Common myeloid progenitor, CD34-positive (primary cell): ENCODE measurements around the gene SCN1B.
"Not testable (repeated sequence)": the region's sequence is repeated elsewhere in the genome, so short reads cannot be mapped to it uniquely, and the experiment has no call there.

Source experiments
- CTCF ChIA-PET: fragments of 350-600 bp; sonication (Branson Sonifier 250); formaldehyde crosslinking; loops from one replicate; lab custom pipeline; 2021; ENCODE audit warnings: antibody characterized with exemption; lab: Charles Lee
- POLR2A ChIA-PET: fragments of 350-600 bp; sonication (Branson Sonifier 250); formaldehyde crosslinking; loops from one replicate; lab custom pipeline; 2021; ENCODE audit warnings: antibody characterized with exemption; lab: Charles Lee
- DNase-seq, 3 donors: peaks; one replicate each; pipeline versions ENCODE4 v3.0.0 to v3.0.0-alpha.2; 2013
- H3K27ac ChIP-seq, 2 experiments: 1 replicate in 1 of 2; 2 replicates in 1 of 2; pipeline ENCODE4 v1.7.0; 2013; ENCODE audit warnings: inconsistent platforms in 2 of 2, low read length in 2 of 2, mild to moderate bottlenecking in 2 of 2, low read depth in 1 of 2, moderate library complexity in 1 of 2; ENCODE audit not compliant: severe bottlenecking in 2 of 2, insufficient read depth in 1 of 2, poor library complexity in 1 of 2
- H3K27me3 ChIP-seq, 5 experiments: replicated peaks in 2 of 5; 1 replicate in 3 of 5; 2 replicates in 2 of 5; pipeline versions ENCODE4 v1.6.1 to v1.7.0; 2013; ENCODE audit warnings: low read length in 4 of 5, mild to moderate bottlenecking in 2 of 5, moderate library complexity in 2 of 5, inconsistent platforms in 1 of 5; ENCODE audit not compliant: insufficient read depth in 5 of 5, control insufficient read depth in 4 of 5
- H3K36me3 ChIP-seq, 4 experiments: 1 replicate in 2 of 4; 2 replicates in 2 of 4; pipeline versions ENCODE4 v1.6.1 to v1.7.0; 2013; ENCODE audit warnings: low read length in 3 of 4, control low read depth in 1 of 4, mild to moderate bottlenecking in 1 of 4; ENCODE audit not compliant: control insufficient read depth in 4 of 4, insufficient read depth in 4 of 4
- H3K4me1 ChIP-seq, 4 experiments: 1 replicate in 3 of 4; 2 replicates in 1 of 4; pipeline versions ENCODE4 v1.6.1 to v1.7.1; 2013; ENCODE audit warnings: low read length in 3 of 4, mild to moderate bottlenecking in 3 of 4, control low read depth in 1 of 4, inconsistent platforms in 1 of 4, moderate library complexity in 1 of 4; ENCODE audit not compliant: control insufficient read depth in 4 of 4, insufficient read depth in 4 of 4; ENCODE audit errors: control extremely low read depth in 1 of 4
- H3K4me3 ChIP-seq, 7 experiments: 1 replicate in 4 of 7; 2 replicates in 3 of 7; pipeline versions ENCODE4 v1.5.1 to v1.7.0; 2013; ENCODE audit warnings: mild to moderate bottlenecking in 7 of 7, low read length in 6 of 7, moderate library complexity in 6 of 7, inconsistent platforms in 2 of 7, low read depth in 2 of 7, control low read depth in 1 of 7; ENCODE audit not compliant: insufficient read depth in 4 of 7, control insufficient read depth in 1 of 7; ENCODE audit errors: extremely low read depth in 1 of 7
- H3K9me3 ChIP-seq, 5 experiments: 1 replicate in 4 of 5; 2 replicates in 1 of 5; pipeline versions ENCODE4 v1.6.1 to v1.7.1; 2013; ENCODE audit warnings: low read length in 4 of 5, mild to moderate bottlenecking in 2 of 5, inconsistent platforms in 1 of 5, low read depth in 1 of 5, moderate library complexity in 1 of 5; ENCODE audit not compliant: control insufficient read depth in 4 of 5, insufficient read depth in 2 of 5; ENCODE audit errors: control extremely low read depth in 1 of 5
- whole genome bisulfite sequencing: methylation state at CpG from one replicate; pipeline ENCODE4 v1.1.5; 2013; ENCODE audit not compliant: insufficient coverage; 5-methylcytosine and 5-hydroxymethylcytosine counted together

The SCN1B gene

GRCh38 chr19:34995551-34995950 is 34.7 kb upstream of the SCN1B start:
- DNase-seq, result no peak
- Histone ChIP-seq H3K9me3 (peaks cover 0 to 11% (median 0%) of the 10 kb centered on the region in 5 experiments), H3K36me3 (no peaks in the 10 kb centered on the region), H3K4me1 (peaks cover 7 to 51% (median 49%) of the 10 kb centered on the region in 4 experiments), H3K27me3 (no peaks in the 10 kb centered on the region), H3K27ac (no peak overlapping the region), H3K4me3 (no peak overlapping the region)
- WGBS, result 96% methylated on average over 6 of the region's 8 CpGs
- ChIA-PET CTCF (interaction anchor here (0.8 to 2.8 kb wide), 4 partner anchors 10 to 51 kb away, joined by 3 to 9 read pairs (median 6); no protein-coding TSS in a partner anchor), POLR2A (no interaction called here)

DNA sequence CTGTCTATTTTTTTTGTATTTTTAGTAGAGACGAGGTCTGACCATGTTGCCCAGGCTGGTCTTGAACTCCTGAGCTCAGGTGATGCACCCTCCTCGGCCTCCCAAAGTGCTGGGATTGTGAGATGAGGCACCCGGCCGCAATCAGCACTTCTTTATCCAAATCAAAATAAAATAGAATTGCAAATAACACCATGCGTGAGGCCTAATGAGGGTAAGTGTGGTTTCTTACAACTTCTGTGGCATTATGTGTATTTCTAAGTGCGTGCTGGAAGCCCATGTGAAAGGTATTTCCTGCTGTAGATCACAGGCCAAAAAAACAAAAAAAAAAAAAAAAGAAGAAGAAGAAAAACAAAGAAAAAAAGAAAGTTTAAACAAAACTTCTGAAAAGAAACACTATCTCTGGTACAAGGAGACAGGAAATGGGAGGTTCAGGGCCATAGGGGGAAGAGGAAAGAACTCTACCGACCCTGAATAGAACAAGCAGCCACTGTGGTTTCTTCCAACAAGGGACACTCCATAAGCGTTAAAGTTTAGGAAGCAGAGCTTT is 33.1 kb upstream of the SCN1B start:
- Histone ChIP-seq H3K27ac (peak overlapping the region; percentile 46 to 67), H3K4me3 (peak overlapping the region in 4 of 7 experiments; percentile 16 to 58 (median 24)), H3K9me3 (peaks cover 0 to 11% (median 0%) of the 10 kb centered on the region in 5 experiments), H3K27me3 (no peaks in the 10 kb centered on the region), H3K4me1 (peaks cover 16 to 66% (median 62%) of the 10 kb centered on the region in 4 experiments), H3K36me3 (peaks cover 0 to 5% (median 2%) of the 10 kb centered on the region in 4 experiments)
- ChIA-PET POLR2A (interaction anchor here (0.7 kb wide), 1 partner anchor 9 kb away, joined by 3 read pairs; no protein-coding TSS in a partner anchor), CTCF (interaction anchor here (0.7 to 3.1 kb wide), 3 partner anchors 15 to 25 kb away, joined by 3 to 10 read pairs (median 8); no protein-coding TSS in a partner anchor)
- 0% methylated on average over 2 of the region's 8 CpGs for WGBS
- peak; percentile 50 to 90 (median 86) for DNase-seq

- WGBS, result no CpG with 5 or more reads among the region's 7 CpGs
- H3K36me3 ChIP-seq, result peaks cover 0 to 12% (median 7%) of the 10 kb centered on the region in 4 experiments
- H3K27me3 ChIP-seq, H3K4me3 ChIP-seq, DNase-seq, POLR2A ChIA-PET: not testable (repeated sequence)
- H3K27ac ChIP-seq, result peak overlapping the region in 1 of 2 experiments; percentile 93
- peaks cover 0 to 11% (median 0%) of the 10 kb centered on the region in 5 experiments for H3K9me3 ChIP-seq
- peaks cover 19 to 76% (median 72%) of the 10 kb centered on the region in 4 experiments for H3K4me1 ChIP-seq
- CTCF ChIA-PET, result interaction anchor here (1.6 to 3.1 kb wide), 2 partner anchors 11 to 26 kb away, joined by 4 to 10 read pairs; no protein-coding TSS in a partner anchor
Observed at GRCh38 chr19:34998224-34998623, 32.0 kb upstream of the SCN1B start.

- Histone ChIP-seq H3K4me1 (peaks cover 25 to 83% (median 79%) of the 10 kb centered on the region in 4 experiments), H3K9me3 (peaks cover 0 to 11% (median 0%) of the 10 kb centered on the region in 5 experiments), H3K27ac (peak overlapping the region in 1 of 2 experiments; percentile 93), H3K27me3 (no peaks in the 10 kb centered on the region), H3K36me3 (peaks cover 0 to 12% (median 7%) of the 10 kb centered on the region in 4 experiments), H3K4me3 (peak overlapping the region; percentile 42 to 85 (median 75))
- WGBS, result 34% methylated on average over 13 of the region's 13 CpGs
- POLR2A ChIA-PET, result interaction anchor here (1.0 to 3.2 kb wide), 3 partner anchors 31 to 45 kb away, joined by 4 to 13 read pairs (median 4); partner anchors contain the start of genes SCN1B and ZNF792
- CTCF ChIA-PET, result interaction anchor here (0.6 to 3.1 kb wide), 6 partner anchors 10 to 181 kb away, joined by 3 to 10 read pairs (median 3); no protein-coding TSS in a partner anchor
- peak in 2 of 3 donors; percentile 64 to 71 for DNase-seq
Observed at GRCh38 chr19:34998777-34999497, 31.3 kb upstream of the SCN1B start.

DNA sequence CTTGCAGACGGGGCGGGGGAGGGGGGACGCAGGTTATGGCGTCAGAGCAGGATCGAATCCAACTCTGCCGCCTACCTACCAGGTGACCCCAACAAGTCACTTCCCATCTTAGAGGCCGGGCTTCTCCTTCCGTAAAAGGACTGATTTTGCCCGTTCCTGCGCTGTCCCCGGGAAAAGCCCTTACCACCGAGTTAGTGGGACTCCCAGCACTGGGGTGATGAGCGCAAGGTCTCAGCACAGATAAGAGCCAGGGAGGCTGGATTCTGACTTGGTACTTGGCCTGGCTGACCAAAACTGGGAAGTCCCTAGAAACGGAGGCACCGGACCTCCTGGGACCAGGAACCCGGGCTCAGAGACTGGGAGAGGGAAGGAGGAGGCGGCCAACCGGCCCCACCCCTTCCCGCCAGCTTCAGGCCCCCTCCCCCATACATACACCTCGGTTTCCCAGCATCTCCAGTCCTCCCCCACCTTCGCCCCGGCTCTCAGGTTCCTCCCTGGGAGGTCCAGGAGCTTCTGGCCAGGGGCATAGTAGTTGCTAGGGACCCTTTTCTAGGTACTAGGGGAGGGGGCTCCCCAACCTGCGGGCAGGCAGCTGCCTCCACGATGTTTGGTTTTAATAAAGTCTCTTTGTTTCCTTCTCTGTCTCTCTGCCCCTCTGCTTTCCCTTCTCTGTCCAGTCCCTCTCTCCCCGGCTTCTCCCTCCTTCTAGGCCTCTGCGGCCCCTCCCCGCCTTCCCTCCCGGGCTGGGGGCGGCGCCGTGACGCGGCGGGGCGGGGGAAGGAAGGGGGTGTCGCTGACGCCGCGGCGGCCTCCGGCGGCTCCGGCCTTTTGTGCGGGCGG is 30.6 kb upstream of the SCN1B start, which contains the start of gene GRAMD1A:
Gene GRAMD1A (plus strand): TSS at position 826 of the 840 bp plus-strand sequence. CDS start 156 bp downstream, outside the sequence.
- WGBS, result under 1% methylated on average over 21 of the region's 45 CpGs
- POLR2A ChIA-PET, result interaction anchor here (0.7 to 3.2 kb wide), 6 partner anchors 14 to 44 kb away, joined by 3 to 13 read pairs (median 4); partner anchors contain the start of genes SCN1B and ZNF792

DNA sequence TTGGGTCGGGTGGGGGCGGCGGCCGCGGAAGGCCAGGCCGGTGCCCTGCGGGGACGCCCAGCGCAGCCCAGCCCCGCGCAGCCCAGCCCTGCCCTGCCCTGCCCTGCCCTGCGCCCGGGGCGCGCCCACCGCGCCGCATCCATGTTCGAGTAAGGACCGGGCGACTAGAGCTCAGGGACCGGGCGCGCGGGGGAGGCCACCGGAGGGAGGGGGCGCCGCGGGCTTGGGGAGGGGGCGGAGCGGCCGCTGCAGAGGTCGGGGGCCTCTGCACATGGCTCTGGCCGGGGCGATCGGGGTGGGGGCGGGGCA is 30.0 kb upstream of the SCN1B start:
- WGBS, result 2% methylated on average over 9 of the region's 37 CpGs
- H3K9me3 ChIP-seq, result no peaks in the 10 kb centered on the region
- no peak for DNase-seq
- H3K36me3 ChIP-seq, result peaks cover 0 to 24% (median 15%) of the 10 kb centered on the region in 4 experiments
- H3K27me3 ChIP-seq, result no peaks in the 10 kb centered on the region
- H3K4me1 ChIP-seq, result peaks cover 25 to 84% (median 78%) of the 10 kb centered on the region in 4 experiments
- CTCF ChIA-PET, result interaction anchor here (1.0 to 2.1 kb wide), 5 partner anchors 9 to 38 kb away, joined by 3 to 7 read pairs (median 5); no protein-coding TSS in a partner anchor
- peak overlapping the region; percentile 42 to 85 (median 75) for H3K4me3 ChIP-seq
- POLR2A ChIA-PET, result interaction anchor here (0.7 to 3.2 kb wide), 3 partner anchors 14 to 37 kb away, joined by 3 to 13 read pairs (median 4); partner anchors contain the start of gene ZNF792
- H3K27ac ChIP-seq, result peak overlapping the region in 1 of 2 experiments; percentile 93

More for the DNA sequence above, 30.6 kb upstream of the SCN1B start, which contains the start of gene GRAMD1A:
- Histone ChIP-seq H3K36me3 (peaks cover 0 to 20% (median 12%) of the 10 kb centered on the region in 4 experiments), H3K27ac (peak within 1 kb of the TSS; percentile 83 to 93), H3K27me3 (no peaks in the 10 kb centered on the region), H3K9me3 (peaks cover 0 to 4% (median 0%) of the 10 kb centered on the region in 5 experiments), H3K4me1 (peaks cover 25 to 88% (median 79%) of the 10 kb centered on the region in 4 experiments), H3K4me3 (peak within 1 kb of the TSS; percentile 50 to 85 (median 75))
- DNase-seq, result peak; percentile 63 to 82 (median 73)
- CTCF ChIA-PET, result interaction anchor here (0.6 to 3.1 kb wide), 5 partner anchors 9 to 180 kb away, joined by 3 to 10 read pairs (median 3); no protein-coding TSS in a partner anchor
